Stimulated activated CD8-positive, alpha-beta memory T cell treated with anti-CD3 and anti-CD28 coated beads, Interleukin-12 subunit alpha, Interleukin-12 subunit beta, amount 100 ng/mL, for 1 hour (primary cell): ENCODE measurements around the gene GNPDA1.

ENCODE experiments used
- DNase-seq: peaks from one replicate; pipeline ENCODE4 v3.0.0-alpha.2; 2020; ENCODE audit warnings: low read depth

The GNPDA1 gene

DNA sequence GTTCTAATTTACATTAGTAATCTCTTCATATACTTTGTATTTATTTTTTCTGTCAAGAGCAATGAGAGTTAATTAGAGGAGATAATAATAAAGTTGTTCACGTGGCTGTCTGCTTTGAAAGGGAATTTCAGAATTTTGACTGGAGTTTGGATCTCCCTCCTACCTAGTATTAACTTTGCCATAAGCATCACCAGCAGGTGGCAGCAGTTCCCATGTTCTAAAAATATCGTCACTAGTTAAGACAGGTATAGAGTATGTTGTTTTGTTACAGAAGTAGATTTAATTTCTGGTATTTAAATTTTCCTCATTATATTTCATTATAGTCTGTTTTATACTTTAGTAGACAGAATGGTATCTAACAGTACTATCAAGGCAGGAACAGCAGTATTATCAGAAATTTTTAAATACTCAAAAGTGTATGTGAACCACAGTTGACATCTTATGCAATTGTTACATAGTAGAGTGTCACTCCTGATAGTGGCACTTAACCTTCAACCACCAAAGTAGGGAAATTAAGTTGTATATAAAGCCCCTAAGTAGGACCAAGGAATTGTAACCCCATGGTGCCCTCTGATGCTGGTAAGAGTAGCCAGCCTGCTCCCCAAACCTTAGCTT lies 20.4 kb downstream of the GNPDA1 start:
- DNase-seq, result peak; percentile 78

DNA sequence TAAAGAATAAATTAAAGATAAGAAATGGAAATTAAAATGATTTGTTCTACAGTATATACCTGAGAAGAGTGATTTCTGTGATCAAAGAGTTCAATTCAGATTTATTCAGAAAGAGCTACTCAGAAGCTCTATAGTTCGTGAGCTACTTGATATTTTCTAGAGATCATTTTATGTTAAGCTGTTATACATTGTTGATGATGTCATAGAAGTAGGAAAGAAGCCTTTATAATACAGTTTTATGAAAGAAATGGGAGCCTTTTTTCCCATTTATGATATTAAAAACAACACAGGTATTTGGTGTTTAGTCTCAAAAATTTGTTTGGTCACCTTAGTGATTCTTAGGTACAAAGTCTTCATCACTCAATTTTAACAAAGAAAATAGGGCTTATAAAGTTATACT lies 23.1 kb downstream of the GNPDA1 start:
- DNase-seq, result no peak

DNA sequence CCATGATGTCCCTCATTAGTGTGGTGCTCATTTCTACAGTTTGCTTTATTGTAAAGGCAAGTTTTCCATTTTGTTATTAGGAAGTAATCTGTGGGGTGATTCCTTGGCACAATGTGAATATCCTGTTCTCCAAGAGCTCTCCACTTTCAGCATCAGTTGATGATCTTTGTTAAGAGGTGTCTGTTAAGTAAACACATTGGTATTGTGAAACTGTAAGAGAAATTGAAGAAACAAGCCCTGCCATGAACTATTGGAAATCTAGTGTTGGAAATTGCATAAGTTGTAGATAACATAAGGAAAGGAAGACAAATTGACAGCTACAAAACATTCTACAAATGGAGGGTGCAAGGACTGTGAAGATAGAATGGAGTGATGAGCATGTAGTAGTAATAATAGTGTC lies 26.8 kb downstream of the GNPDA1 start:
- DNase-seq, result no peak

DNA sequence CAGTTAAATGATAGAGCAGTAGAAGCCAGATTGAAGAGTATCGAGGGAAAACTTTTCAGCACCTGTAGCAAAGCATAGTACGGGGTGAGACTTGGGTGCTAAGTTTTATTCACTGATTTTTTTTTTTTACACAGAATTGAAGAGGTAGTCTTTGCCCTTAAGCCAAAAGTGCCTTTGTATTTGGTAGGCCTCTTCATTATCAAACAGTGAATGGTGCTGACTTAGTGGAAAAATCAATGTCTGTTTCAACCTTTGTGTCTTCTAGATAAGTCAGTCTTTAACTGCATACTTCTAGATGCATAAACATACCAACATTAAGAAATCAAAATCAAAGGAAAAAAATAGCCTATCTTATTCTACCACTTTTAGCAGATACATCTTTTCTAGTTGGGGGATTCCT lies 30.2 kb downstream of the GNPDA1 start:
- no peak for DNase-seq

DNA sequence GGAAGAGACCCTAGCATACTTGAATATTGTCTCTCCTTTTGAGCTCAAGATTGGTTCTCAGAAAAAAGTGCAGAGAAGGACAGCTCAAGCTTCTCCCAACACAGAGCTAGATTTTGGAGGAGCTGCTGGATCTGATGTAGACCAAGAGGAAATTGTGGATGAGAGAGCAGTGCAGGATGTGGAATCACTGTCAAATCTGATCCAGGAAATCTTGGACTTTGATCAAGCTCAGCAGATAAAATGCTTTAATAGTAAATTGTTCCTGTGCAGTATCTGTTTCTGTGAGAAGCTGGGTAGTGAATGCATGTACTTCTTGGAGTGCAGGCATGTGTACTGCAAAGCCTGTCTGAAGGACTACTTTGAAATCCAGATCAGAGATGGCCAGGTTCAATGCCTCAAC lies 34.4 kb downstream of the GNPDA1 start:
- DNase-seq, result no peak

DNA sequence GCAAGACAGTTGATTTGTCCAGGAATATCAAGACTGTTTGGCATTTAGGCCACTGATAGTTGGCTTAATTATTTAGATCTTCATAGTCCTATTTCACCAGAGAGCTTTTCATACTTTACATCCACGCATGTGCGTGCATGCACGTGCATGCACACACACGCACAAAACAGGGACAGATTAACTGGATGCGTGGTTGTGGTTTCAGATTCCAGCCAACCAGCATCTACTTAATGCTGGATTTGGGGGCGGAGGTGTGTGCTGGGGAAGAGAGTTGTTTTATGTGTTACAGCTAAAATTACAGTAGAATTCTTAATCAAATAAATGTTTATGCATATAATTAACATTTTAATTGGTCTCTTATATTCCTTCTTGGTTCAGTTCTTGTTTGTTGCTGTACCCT lies 36.7 kb downstream of the GNPDA1 start:
- DNase-seq, result no peak

DNA sequence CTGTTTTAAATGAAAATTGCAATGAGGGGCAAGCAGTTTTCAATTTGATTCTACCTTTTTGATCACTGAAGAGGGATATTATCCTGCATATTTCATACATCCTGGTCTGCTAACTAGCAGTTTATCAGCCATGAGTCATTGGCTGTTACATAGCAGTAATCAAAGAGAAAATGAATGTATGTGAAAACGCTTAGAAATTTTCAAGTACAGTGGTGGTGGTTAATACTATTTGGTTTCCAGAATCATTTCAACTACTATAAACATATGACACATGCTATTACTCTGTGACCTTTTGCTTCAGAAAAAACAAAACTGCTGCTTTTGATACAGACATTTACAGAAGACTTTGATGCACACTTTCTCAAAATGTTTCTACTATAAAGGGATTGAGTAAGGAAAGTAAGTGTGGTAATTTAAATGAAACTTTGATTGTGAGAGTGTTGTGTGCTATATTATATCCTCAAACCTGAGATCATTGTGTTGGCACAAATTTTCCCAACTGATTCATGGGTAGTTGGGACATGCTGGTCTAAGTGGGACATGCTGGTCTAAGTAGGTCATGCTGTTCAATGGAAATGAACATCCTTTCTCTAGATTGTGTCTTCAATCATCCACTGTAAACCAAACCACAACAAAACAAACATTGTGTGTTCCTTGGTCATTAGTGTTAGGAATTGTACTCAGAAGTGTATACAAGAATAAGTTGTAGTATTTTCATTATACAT lies 38.8 kb downstream of the GNPDA1 start:
- DNase-seq, result no peak

DNA sequence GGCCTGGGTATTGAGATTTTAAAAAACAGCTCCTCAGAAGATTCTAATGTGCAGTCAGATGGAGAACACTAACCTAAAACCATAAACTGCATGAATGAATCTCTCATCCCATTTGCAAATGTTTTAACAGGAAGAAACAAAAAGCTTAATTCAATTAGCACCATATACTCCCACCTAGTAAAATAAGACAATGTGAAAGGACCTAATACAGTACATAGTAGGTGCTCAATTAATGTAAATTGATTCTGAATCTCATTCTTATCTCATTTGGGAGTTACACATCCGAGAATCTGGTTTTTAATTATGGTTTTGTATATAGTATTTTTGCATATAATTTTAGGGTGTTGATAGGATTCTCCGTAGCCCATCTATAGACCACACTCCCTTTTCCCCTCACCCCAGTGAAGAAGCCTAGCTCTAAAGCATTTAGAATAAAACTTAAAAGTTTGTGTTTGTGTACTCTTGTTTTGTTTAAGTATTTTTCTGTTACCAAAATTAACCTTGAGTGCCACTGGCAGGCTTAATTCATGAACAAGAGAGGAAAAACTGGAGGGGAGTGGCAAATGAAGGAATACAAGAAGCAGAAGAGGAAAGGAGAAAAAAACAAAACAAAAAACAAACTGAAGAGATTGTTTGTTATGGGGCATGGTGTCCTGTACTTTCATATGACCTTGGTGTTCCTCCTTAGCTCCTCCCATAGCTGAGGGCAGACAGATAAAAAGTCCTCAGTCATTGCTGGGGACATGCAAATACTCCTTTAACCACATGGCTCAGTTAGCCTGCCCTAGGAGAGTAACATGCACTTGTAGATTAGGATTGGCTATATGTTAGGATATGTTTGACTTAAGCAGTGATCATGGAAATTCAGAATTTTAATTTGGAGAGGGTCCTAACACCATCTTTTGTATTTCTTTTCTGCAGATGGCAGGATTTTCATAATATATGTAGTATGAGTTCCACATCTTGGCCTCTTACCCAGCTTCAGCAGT lies 42.8 kb downstream of the GNPDA1 start:
- no peak for DNase-seq

DNA sequence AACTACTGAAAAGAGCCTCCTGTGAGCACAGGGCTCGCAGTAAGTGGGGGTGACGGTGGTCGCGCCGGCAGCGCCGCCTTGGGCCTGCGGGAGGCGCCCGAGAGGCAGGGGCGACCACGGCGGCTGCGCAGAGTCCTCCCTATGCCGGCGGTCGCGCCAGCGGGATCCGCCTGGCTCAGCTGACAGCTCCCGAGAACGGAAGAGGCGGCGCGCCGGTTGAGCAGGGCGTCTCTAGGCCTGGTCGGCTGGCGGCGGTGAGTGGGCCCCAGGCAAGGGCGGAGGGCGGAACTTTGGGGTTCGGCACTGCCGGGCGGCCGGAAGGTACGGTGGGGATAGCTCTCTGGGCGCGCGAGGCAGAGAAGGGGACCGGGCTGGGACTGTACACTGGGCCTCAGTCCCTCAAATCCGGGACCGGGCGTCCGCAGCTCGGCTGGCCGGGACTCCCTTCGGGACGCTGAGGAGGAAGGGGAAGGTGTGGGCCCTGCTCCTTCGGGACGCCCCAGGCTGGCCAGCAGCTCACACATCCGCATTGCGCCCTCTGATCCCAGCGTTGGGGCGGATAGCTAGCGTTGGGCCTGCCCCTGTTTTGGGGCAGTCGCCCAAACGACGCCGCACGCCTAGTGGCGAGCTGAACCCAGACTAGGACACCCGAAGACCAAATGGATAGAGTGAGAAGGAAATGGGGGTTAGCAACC lies 43.8 kb downstream of the GNPDA1 start, which contains the start of gene RNF14:
RNF14 (plus strand) TSS at position 192 of the 695 bp plus-strand sequence. CDS start 4,484 bp downstream, outside the sequence.
- DNase-seq, result peak; percentile 83

DNA sequence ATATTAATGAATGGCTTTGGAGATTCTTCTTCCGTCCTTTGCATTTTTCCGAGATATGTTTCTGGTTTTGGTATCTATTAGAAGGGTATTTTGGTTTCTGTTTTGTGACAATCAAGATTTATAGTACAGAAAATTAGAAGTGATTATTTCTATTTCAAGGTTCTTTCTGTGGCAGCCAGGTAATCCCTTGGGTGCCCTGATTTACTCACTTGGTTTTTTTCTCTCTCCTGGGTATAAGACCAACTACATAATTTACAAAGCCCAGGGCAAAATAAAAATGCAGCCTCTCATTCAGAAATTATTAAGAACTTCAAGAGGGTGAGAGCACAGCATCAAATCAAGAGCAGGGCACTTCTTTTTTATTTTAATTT lies 45.9 kb downstream of the GNPDA1 start:
- DNase-seq, result no peak

DNA sequence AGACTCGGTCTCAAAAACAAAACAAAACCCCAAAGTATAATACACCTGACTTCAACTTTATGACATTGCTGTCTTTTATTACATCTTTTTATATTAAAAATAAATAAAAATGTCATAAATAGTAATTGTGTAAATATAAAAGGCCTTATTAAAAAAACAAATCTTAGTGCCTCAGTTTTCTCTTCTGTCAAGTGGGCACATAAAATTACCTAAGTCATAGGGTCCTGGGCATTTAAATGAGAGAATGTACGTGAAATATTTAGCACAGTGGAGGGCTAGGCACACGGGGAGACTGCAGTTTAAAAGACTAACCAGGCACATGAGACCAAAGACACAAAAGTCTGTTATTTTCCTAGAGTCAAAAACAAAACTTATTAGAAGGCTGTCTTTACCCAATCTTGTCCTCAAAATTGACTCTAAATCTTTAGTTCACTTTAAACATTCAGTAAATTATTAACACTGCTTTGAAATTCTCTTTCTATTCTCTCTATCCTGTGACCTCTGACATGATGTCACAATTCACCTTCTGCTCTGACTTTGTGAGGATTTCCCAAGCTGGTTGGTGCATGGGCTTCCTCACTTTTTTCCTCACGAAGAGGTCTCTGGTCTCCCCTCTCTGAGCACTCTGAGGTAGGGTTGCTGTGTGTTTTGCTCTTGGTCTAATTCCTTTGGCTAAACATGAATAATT lies 46.4 kb downstream of the GNPDA1 start:
- DNase-seq, result no peak

DNA sequence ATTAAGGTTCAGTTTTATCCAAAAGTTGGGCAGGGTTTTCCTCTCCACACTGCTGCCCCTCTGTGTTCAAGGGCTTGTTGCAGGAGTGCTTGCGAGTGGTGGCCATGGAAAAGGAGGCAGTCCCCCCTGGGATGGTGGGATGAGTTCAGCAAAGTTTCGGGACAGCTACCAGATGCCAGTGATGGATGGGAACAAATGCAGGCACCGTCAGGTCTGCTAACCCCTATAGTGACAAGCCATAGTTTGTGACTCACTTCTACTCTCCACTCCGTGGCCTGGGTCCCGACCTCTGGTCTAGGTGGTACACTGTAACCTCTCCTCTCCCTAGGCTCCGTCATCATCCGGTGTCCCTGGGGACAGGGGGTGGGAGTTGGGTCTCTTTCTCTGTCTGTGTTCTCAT lies 47.8 kb downstream of the GNPDA1 start:
- DNase-seq, result no peak

DNA sequence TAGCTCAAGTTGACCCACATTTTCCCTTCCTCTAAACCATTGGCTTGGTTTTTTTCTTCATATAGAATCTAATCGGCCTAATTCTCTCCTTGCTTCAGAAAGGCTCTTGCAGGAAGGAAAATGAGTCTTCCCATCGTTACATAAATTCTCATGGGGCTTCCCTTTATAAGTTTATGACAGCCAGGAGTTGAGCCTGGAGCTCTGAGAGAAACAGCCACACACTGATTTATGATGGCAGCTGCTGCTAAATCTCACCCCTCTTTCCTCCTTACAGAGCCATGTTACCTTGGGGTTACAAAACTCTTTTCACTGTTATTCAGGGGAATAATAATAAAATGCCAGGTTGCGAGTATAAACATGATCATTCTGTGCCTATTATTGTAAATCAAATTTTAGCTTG lies 49.1 kb downstream of the GNPDA1 start:
- DNase-seq, result no peak

DNA sequence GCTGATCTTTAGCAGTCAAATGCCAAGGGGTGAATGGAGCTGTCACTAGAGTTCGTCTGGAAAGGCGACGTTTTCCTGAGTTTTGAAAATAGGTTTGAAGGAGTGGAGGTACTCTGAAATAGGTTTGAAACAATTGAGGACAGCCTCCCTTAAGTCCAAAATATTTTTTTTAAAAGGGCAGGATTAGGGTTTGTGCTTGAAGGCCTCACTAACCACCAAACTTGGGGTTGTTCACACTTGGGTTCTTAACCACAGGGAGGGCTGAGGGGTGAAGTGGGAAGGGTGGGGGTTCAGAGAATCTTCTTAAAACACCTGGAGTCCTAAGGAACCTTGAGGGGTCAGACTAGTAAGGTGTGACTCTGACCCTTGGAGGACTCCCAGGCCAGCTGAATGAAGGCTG lies 51.4 kb downstream of the GNPDA1 start:
- no peak for DNase-seq

DNA sequence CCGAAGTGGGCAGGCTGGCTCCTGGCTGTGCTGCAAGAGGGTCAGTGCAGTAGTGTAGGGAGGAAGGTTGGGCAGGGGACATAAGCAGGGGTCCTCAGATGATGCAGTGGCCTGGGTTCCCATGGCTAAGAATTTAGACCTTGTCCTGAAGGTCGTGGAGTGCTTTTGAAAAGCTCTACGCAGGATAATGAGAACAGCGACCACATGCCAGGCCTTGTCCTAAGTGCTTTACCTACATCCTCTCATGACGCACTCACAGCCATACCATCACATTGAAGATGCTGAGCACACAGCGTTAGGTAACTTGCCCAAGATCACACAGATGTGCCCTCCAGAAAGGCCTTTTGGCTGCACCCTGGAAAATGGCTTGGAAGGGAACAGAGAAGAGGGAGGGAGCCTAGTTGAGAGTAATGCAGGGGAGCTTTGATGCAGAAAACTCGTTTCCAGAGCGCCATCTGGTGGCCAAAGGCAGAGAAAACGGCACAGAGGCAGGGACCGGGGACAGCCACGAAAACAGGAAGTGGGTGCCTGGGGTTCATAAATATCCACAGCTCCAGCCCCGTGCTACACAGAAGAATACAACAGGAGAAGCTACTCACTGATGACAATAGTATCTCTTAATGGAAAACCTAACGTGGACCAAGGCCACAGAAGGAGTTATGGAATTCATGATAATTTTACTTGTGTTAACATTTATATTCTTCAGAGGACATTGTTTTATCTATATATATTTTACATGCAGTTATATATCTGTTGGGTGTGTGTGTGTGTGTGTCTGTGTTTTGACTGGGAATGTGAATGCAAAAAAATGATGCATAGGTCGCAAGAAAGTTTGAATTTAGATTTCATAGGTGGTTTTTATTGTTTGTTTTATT lies 52.1 kb downstream of the GNPDA1 start:
- DNase-seq, result peak; percentile 84

DNA sequence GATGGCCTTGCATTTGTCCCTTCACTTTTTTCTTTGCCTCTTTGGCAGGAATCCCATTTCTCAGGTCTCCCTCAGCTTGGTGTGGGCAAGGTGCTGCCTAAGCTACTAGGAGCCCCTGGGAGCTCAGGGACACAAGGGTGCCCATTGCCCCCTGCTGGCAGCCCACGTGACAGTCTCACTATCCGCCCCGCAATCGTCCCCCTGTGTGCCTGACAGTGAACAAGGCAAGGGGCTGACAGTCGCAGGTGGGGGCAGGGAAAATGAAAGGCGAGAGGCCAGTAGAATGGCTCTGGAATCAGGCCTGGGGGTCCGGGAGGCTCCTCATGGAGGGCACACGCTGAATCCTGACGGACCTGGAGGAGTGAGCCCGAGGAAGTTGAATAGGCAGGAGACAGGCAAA lies 52.8 kb downstream of the GNPDA1 start:
- no peak for DNase-seq

DNA sequence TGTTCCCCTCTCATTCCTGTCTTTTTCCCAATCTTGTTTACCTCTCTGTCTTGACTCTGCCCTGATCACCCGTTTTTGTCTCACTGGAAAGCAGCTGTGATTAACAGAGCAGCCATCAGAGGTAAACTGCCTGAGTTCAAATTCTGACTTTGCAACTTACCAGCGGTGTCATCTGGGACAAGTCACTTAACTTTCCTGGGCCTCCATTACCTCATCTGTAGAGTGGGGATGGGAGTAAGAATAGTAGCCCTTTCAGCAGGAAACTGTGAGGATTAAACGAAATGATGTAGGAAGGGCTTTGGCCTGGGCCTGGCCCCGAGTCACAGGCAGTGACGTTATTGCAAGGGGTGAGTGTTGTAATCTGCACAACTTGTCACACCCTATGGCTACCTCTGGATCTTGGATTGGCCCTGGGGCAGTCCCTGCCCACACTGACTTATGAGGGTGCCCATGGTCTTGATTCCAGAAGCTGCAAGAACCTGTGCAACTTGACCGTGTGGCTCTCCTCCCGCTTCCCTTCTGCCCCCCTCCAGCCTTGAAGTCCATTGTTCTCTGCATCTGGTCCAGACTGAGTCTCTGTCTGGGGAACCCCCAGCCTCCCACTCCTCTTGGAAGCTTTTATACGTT lies 54.2 kb downstream of the GNPDA1 start:
- DNase-seq, result no peak

DNA sequence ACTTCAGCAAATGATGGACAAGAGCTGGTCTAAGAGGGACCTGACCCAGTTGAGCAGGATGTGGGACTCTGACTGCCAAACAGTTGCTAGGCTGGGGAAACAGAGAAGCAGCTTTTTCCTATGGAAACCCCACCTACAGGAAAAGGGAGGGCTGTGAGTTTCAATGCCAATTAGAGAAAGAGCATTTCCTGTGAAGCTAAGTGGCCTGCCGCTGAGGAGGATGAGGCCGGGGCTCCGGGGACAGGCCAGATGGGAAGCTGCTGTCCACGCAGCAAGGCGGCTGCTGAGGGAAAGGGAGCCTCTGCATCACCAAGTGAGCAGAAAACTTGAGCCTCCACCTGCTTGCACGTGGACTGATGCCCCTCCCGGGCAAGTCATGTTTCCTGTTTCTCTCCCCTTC lies 54.7 kb downstream of the GNPDA1 start, which contains the start of gene PCDH12:
PCDH12 (minus strand) TSS at position 90 of the 400 bp plus-strand sequence. CDS start 351 bp downstream, outside the sequence.
- no peak for DNase-seq

DNA sequence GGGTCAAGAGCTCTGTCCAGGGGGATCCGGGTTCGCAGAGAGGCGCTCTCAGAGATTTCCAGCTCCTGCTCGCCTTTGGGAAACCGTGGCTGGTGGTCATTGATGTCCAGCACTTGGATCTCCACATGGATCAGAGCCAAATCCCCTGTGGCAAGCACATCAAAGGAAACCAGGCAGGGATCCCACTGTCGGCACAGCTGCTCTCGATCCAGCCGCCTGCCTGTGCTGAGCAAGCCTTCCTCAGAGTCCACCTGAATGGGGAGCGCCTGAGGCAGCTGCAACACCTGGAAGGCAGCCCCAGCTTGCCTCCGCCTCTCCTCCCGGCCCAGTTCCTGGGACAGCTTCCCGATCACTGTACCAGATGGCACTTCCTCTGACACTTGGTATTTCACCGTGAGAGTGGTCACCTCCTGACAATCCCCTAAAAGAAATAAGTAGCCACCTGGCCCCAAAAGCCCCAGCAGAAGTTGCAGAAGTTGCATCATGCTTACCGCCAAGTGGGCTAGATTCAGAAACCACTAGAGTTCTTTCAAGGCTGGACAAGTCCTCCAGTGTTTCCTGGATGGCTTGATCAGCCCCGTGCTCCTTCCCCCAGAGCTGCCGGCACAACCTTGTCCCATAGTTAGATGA lies 55.3 kb downstream of the GNPDA1 start:
- DNase-seq, result no peak
